ENCODE data around the gene GRIK5.

Gene GRIK5

GRCh38 chr19:42095142-42095813 is 25.3 kb upstream of the GRIK5 start:
- DNase-seq: no peak

- no peak for DNase-seq
Measured at GRCh38 chr19:42093926-42094325, 23.9 kb upstream of the GRIK5 start.

- DNase-seq: no peak
Measured at GRCh38 chr19:42093505-42093904, 23.5 kb upstream of the GRIK5 start.

GRCh38 chr19:42092350-42092749 is 22.3 kb upstream of the GRIK5 start:
- no peak for DNase-seq

- DNase-seq: no peak
Measured at GRCh38 chr19:42091742-42092141, 21.7 kb upstream of the GRIK5 start.

- DNase-seq: no peak
Measured at GRCh38 chr19:42091300-42091699, 21.3 kb upstream of the GRIK5 start.

GRCh38 chr19:42090672-42091071 is 20.7 kb upstream of the GRIK5 start:
- no peak for DNase-seq

GRCh38 chr19:42089772-42090171 is 19.8 kb upstream of the GRIK5 start:
- no peak for DNase-seq

- DNase-seq: no peak
Measured at GRCh38 chr19:42089191-42089750, 19.3 kb upstream of the GRIK5 start.

GRCh38 chr19:42088471-42089190 is 18.6 kb upstream of the GRIK5 start:
- DNase-seq: no peak

GRCh38 chr19:42086770-42087550 is 17.0 kb upstream of the GRIK5 start:
- DNase-seq: no peak

GRCh38 chr19:42086188-42086736 is 16.3 kb upstream of the GRIK5 start:
- no peak for DNase-seq

- DNase-seq: no peak
Measured at GRCh38 chr19:42083537-42083936, 13.5 kb upstream of the GRIK5 start.

- no peak for DNase-seq
Measured at GRCh38 chr19:42081584-42082203, 11.7 kb upstream of the GRIK5 start.

- DNase-seq: no peak
Measured at GRCh38 chr19:42080764-42081375, 10.9 kb upstream of the GRIK5 start.

GRCh38 chr19:42079886-42080763 is 10.1 kb upstream of the GRIK5 start:
- DNase-seq: no peak

- no peak for DNase-seq
Measured at GRCh38 chr19:42079276-42079669, 9.3 kb upstream of the GRIK5 start.

GRCh38 chr19:42078538-42079275 is 8.7 kb upstream of the GRIK5 start:
- DNase-seq: no peak

- no peak for DNase-seq
Measured at GRCh38 chr19:42078058-42078457, 8.1 kb upstream of the GRIK5 start.

GRCh38 chr19:42076380-42076944 is 6.5 kb upstream of the GRIK5 start:
- DNase-seq: no peak
